ENCODE measurements around the gene UPK1A.
"Not testable (repeated sequence)": the region's sequence is repeated elsewhere in the genome, so short reads cannot be mapped to it uniquely, and the experiment has no call there.

Gene UPK1A

DNA sequence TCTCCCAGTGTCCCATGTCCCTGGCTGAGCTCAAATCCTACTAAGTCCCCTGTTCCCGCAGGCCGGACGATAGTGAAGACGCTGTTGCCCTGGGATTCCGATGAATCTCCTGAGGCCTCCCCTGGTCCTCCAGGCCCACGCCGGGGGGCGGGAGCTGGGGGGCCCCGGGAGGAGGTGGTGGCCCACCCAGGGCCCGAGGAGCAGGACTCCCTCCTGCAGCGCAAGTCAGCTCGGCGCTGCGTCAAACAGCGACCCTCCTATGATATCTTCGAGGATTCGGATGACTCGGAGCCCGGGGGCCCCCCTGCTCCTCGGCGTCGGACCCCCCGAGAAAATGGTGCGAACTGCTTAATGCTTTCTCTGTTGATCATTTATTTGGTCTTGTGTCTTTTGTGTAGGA lies 57.4 kb downstream of the UPK1A start:
- H3K4me3 ChIP-seq (ENCODE audit: low read depth, low read length): no peak overlapping the region
- TF ChIP-seq POLR2A (IDR thresholded peaks at IDR 0.05; ENCODE audit: extremely low read depth, insufficient read length): no peak
- no peak for DNase-seq (ENCODE audit: low read depth)

DNA sequence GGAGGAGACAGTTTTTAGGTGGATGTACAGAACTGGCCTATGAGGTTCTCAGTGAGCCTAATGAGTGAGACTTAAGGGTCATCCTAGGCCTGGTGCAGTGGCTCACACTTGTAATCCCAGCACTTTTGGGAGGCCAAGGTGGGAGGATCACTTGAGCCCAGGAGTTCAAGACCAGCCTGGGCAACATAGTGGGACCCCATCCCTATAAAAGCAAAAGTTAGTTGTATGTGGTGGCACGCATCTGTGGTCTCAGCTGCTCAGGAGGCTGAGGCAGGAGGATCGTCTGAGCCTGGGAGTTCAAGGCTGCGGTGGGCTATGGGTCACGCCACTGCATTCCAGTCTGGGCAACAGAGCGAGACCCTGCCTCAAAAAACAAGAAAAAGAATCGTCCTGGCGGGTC lies 57.8 kb downstream of the UPK1A start:
- DNase-seq (ENCODE audit: low read depth): not testable (repeated sequence)

DNA sequence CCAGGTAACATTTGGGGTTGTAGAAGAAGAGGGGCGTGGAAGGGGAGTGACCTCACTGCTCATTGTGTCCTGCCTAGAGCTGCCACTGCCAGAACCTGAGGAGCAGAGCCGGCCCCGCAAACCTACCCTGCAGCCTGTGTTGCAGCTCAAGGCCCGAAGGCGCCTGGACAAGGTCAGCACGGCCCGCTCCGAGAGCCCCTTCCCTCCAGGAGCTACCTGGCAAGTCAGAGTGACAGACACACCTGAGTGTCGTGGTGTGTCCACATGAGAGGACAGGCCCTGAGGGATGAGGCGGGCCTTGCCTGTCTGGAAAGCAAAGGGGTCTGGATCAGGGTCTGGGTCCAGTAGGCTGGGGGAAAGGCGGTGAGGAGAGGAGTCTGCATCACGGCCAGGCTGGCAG lies 58.2 kb downstream of the UPK1A start:
- TF ChIP-seq, protein P1, sequence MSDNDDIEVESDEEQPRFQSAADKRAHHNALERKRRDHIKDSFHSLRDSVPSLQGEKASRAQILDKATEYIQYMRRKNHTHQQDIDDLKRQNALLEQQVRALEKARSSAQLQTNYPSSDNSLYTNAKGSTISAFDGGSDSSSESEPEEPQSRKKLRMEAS (IDR thresholded peaks at IDR 0.05; ENCODE audit: low read depth, low read length): no peak
- no peak for TF ChIP-seq MYC (IDR thresholded peaks at IDR 0.05; ENCODE audit: low read depth, low read length)
- TF ChIP-seq, protein P2, sequence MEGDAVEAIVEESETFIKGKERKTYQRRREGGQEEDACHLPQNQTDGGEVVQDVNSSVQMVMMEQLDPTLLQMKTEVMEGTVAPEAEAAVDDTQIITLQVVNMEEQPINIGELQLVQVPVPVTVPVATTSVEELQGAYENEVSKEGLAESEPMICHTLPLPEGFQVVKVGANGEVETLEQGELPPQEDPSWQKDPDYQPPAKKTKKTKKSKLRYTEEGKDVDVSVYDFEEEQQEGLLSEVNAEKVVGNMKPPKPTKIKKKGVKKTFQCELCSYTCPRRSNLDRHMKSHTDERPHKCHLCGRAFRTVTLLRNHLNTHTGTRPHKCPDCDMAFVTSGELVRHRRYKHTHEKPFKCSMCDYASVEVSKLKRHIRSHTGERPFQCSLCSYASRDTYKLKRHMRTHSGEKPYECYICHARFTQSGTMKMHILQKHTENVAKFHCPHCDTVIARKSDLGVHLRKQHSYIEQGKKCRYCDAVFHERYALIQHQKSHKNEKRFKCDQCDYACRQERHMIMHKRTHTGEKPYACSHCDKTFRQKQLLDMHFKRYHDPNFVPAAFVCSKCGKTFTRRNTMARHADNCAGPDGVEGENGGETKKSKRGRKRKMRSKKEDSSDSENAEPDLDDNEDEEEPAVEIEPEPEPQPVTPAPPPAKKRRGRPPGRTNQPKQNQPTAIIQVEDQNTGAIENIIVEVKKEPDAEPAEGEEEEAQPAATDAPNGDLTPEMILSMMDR (IDR thresholded peaks at IDR 0.05; ENCODE audit: low read depth, low read length): no peak
- TF ChIP-seq POLR2A (IDR thresholded peaks at IDR 0.05; ENCODE audit: extremely low read depth, insufficient read length): no peak
- DNase-seq (ENCODE audit: low read depth): no peak
- no peak overlapping the region for H3K4me3 ChIP-seq (ENCODE audit: low read depth, low read length)

More for the DNA sequence above, 57.8 kb downstream of the UPK1A start:
- H3K4me3 ChIP-seq (ENCODE audit: low read depth, low read length): not testable (repeated sequence)

DNA sequence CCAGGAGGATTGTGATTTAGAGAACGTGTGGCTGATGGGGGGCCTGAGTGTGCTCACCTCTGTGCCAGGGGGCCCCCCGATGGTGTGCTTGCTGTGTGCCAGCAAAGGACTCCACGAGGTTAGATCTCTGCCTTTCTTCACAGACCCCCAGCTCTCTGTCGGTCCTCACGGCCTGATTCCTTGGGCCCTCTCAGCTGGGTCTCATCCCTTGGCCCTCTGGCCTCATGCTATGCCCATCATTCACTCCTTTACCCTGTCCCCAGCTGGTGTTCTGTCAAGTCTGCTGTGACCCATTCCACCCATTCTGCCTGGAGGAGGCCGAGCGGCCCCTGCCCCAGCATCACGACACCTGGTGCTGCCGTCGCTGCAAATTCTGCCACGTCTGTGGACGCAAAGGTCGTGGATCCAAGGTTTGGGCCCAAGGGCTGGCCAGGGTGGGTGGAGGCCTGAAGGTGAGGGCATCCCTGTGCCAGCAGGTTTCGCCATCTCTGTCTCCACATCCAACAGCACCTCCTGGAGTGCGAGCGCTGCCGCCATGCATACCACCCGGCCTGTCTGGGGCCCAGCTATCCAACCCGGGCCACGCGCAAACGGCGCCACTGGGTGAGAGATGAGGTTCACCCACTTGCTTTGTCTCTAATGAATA lies 59.0 kb downstream of the UPK1A start:
- TF ChIP-seq, protein P1 (IDR thresholded peaks at IDR 0.05; ENCODE audit: low read depth, low read length): no peak
- no peak overlapping the region for H3K4me3 ChIP-seq (ENCODE audit: low read depth, low read length)
- no peak for DNase-seq (ENCODE audit: low read depth)

DNA sequence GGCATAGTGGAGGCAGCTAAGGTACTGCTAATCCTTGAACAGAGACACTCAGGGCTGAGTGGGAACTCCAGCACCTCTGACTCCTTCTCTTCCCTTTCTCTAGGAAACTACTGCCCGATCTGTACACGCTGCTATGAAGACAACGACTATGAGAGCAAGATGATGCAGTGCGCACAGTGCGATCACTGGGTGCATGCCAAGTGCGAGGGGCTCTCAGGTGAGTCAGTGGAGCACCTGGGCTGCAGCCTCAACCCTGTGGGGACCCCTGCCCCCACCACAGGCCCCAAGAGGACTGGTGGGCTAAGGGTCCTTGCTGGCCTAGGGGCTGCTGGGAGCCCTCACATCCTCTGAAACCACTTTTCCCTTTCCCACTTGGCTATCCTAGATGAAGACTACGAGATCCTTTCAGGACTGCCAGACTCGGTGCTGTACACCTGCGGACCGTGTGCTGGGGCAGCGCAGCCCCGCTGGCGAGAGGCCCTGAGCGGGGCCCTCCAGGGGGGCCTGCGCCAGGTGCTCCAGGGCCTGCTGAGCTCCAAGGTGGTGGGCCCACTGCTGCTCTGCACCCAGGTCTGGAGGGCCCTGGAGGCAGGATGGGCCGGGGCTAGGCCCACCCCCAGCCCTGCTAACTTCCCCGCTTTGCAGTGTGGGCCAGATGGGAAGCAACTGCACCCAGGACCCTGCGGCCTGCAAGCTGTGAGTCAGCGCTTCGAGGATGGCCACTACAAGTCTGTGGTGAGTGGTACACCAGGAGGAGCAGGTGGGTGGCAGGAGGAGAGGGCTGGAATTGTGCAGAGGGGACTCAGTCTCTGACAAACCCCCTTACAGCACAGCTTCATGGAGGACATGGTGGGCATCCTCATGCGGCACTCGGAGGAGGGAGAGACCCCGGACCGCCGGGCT lies 61.0 kb downstream of the UPK1A start:
- TF ChIP-seq, protein P2 (IDR thresholded peaks at IDR 0.05; ENCODE audit: low read depth, low read length): no peak
- TF ChIP-seq, protein P1 (IDR thresholded peaks at IDR 0.05; ENCODE audit: low read depth, low read length): no peak
- TF ChIP-seq MYC (IDR thresholded peaks at IDR 0.05; ENCODE audit: low read depth, low read length) (no peak), POLR2A (IDR thresholded peaks at IDR 0.05; ENCODE audit: extremely low read depth, insufficient read length) (no peak)
- H3K4me3 ChIP-seq (ENCODE audit: low read depth, low read length): no peak overlapping the region
- no peak for DNase-seq (ENCODE audit: low read depth)

Measured in NB4 (cell line).